A673 (cell line): Measurements from ENCODE around the gene LGR6.

Experiments
- EZH2 ChIP-seq: fragments of 200-600 bp; sonication (generic); IDR thresholded peaks from 2 replicates; pipeline ENCODE4 v1.6.1; 2017; ENCODE audit warnings: borderline replicate concordance, low read depth, mild to moderate bottlenecking, mixed read lengths, antibody characterized with exemption, low read length; ENCODE audit not compliant: poor library complexity, severe bottlenecking
- TF ChIP-seq, protein P1 (sequence below): fragments of 300-800, 200-600 bp; sonication (generic); conservative IDR thresholded peaks from 2 replicates; pipeline ENCODE4 v1.5.1; 2017; ENCODE audit warnings: low read depth, mild to moderate bottlenecking, antibody characterized with exemption, low read length, moderate library complexity, mixed read lengths

DNA sequence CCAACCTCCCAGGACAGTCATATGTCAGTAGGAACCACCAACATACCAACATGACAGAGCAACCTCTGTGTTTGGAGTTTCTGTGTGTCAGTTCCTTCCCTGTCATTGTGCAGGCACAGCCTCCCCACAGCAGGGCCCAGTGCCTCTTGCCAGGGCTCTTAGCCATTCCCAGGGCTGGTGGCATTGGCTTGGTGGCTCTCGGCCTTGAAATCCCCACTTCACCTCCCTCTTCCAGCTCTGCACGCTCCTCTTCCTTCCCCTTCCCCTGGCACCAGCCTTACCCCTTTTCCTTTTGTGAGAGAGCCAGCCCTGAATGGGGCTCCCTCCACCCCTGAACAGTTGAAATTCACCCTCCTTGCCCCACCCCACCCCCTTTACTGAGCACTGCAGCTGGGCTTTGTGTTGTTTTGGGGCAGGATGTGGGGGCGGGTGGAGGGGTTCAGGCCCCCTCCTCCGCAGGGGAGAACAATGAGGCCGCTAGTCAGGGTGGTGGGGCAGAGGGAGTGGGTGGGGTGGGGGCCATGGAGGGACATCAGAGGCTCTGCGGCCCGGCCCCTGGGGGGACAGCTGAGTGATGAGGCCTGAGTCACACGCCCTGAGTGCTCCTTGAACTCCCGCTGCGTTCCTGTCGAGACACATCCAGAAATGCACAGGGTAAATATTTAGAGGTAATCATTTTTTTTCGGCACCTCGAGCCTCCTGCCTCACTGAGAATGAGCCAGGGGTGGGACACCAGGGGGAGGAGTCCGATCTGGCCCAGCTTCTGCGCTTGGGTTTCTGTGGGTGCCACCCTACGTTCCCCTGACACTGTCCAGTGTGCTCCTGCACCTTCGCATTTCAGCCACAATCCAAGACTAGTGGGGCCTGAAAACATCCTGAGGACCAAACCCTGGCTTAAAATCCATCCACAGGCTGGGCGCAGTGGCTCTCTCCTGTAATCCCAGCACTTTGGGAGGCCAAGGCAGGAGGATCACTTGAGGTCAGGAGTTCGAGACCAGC, 28.6 kb downstream of the LGR6 start:
- TF ChIP-seq, protein P1, sequence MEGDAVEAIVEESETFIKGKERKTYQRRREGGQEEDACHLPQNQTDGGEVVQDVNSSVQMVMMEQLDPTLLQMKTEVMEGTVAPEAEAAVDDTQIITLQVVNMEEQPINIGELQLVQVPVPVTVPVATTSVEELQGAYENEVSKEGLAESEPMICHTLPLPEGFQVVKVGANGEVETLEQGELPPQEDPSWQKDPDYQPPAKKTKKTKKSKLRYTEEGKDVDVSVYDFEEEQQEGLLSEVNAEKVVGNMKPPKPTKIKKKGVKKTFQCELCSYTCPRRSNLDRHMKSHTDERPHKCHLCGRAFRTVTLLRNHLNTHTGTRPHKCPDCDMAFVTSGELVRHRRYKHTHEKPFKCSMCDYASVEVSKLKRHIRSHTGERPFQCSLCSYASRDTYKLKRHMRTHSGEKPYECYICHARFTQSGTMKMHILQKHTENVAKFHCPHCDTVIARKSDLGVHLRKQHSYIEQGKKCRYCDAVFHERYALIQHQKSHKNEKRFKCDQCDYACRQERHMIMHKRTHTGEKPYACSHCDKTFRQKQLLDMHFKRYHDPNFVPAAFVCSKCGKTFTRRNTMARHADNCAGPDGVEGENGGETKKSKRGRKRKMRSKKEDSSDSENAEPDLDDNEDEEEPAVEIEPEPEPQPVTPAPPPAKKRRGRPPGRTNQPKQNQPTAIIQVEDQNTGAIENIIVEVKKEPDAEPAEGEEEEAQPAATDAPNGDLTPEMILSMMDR, result no peak
- TF ChIP-seq EZH2, result no peak
